ENCODE measurements around the gene OR6B1.

The OR6B1 gene

GRCh38 chr7:143965280-143965679, 34.8 kb upstream of the OR6B1 start:
- TF ChIP-seq CTCF (conservative IDR thresholded peaks at IDR 0.05; ENCODE audit: low read length), result no peak
- no peak for TF ChIP-seq EZH2phosphoT487 (IDR thresholded peaks at IDR 0.05; ENCODE audit: borderline replicate concordance)
- H3K4me1 ChIP-seq (ENCODE audit: insufficient read depth, low read length, poor library complexity, severe bottlenecking), result no peaks in the 10 kb centered on the region
- no peaks in the 10 kb centered on the region for H3K79me2 ChIP-seq (ENCODE audit: insufficient read depth, low read length)
- no peak overlapping the region for H3K9ac ChIP-seq (ENCODE audit: low read depth, low read length, poor library complexity, severe bottlenecking)
- H3K27me3 ChIP-seq (ENCODE audit: insufficient read depth, low read length, poor library complexity, severe bottlenecking), result no peaks in the 10 kb centered on the region
- H3K9me3 ChIP-seq (ENCODE audit: insufficient read depth, low read depth, low read length), result no peaks in the 10 kb centered on the region
- no peak overlapping the region for H3K4me2 ChIP-seq (ENCODE audit: low read depth, low read length, poor library complexity, severe bottlenecking)
- no peak overlapping the region for H2AFZ ChIP-seq (ENCODE audit: low read length)
- H3K9me2 ChIP-seq (replicated peaks; ENCODE audit: low read depth, low read length), result no peaks in the 10 kb centered on the region
- no peaks in the 10 kb centered on the region for H3F3A ChIP-seq (ENCODE audit: low read depth)
- no peaks in the 10 kb centered on the region for H3K36me3 ChIP-seq (ENCODE audit: insufficient read depth, low read length)
- no peak overlapping the region for H3K4me3 ChIP-seq (ENCODE audit: low read length, poor library complexity, severe bottlenecking)
- H4K20me1 ChIP-seq (ENCODE audit: insufficient read depth, low read length, poor library complexity, severe bottlenecking), result no peaks in the 10 kb centered on the region

GRCh38 chr7:143967398-143967797, 32.7 kb upstream of the OR6B1 start:
- H3K4me2 ChIP-seq (ENCODE audit: low read depth, low read length, poor library complexity, severe bottlenecking), result no peak overlapping the region
- TF ChIP-seq CTCF (conservative IDR thresholded peaks at IDR 0.05; ENCODE audit: low read length) (no peak), EZH2phosphoT487 (IDR thresholded peaks at IDR 0.05; ENCODE audit: borderline replicate concordance) (no peak)
- H3K27me3 ChIP-seq (ENCODE audit: insufficient read depth, low read length, poor library complexity, severe bottlenecking), result no peaks in the 10 kb centered on the region
- no peaks in the 10 kb centered on the region for H3F3A ChIP-seq (ENCODE audit: low read depth)
- H3K4me3 ChIP-seq (ENCODE audit: low read length, poor library complexity, severe bottlenecking), result no peak overlapping the region
- H3K9ac ChIP-seq (ENCODE audit: low read depth, low read length, poor library complexity, severe bottlenecking), result no peak overlapping the region
- no peaks in the 10 kb centered on the region for H3K36me3 ChIP-seq (ENCODE audit: insufficient read depth, low read length)
- H4K20me1 ChIP-seq (ENCODE audit: insufficient read depth, low read length, poor library complexity, severe bottlenecking), result no peaks in the 10 kb centered on the region
- H2AFZ ChIP-seq (ENCODE audit: low read length), result no peak overlapping the region
- H3K4me1 ChIP-seq (ENCODE audit: insufficient read depth, low read length, poor library complexity, severe bottlenecking), result no peaks in the 10 kb centered on the region
- no peaks in the 10 kb centered on the region for H3K9me2 ChIP-seq (replicated peaks; ENCODE audit: low read depth, low read length)
- no peaks in the 10 kb centered on the region for H3K9me3 ChIP-seq (ENCODE audit: insufficient read depth, low read depth, low read length)
- H3K79me2 ChIP-seq (ENCODE audit: insufficient read depth, low read length), result no peaks in the 10 kb centered on the region

- Histone ChIP-seq H3K9me3 (ENCODE audit: insufficient read depth, low read depth, low read length) (no peaks in the 10 kb centered on the region), H3K27me3 (ENCODE audit: insufficient read depth, low read length, poor library complexity, severe bottlenecking) (no peaks in the 10 kb centered on the region), H3K36me3 (ENCODE audit: insufficient read depth, low read length) (no peaks in the 10 kb centered on the region), H3K4me1 (ENCODE audit: insufficient read depth, low read length, poor library complexity, severe bottlenecking) (no peaks in the 10 kb centered on the region), H3K4me3 (ENCODE audit: low read length, poor library complexity, severe bottlenecking) (no peak overlapping the region), H3K79me2 (ENCODE audit: insufficient read depth, low read length) (no peaks in the 10 kb centered on the region), H3K9me2 (replicated peaks; ENCODE audit: low read depth, low read length) (no peaks in the 10 kb centered on the region), H3F3A (ENCODE audit: low read depth) (no peaks in the 10 kb centered on the region), H2AFZ (ENCODE audit: low read length) (no peak overlapping the region), H3K4me2 (ENCODE audit: low read depth, low read length, poor library complexity, severe bottlenecking) (no peak overlapping the region), H4K20me1 (ENCODE audit: insufficient read depth, low read length, poor library complexity, severe bottlenecking) (no peaks in the 10 kb centered on the region), H3K9ac (ENCODE audit: low read depth, low read length, poor library complexity, severe bottlenecking) (no peak overlapping the region)
- TF ChIP-seq CTCF (conservative IDR thresholded peaks at IDR 0.05; ENCODE audit: low read length) (no peak), EZH2phosphoT487 (IDR thresholded peaks at IDR 0.05; ENCODE audit: borderline replicate concordance) (no peak)
Observed at GRCh38 chr7:143973870-143974416, 26.2 kb upstream of the OR6B1 start.
